Prostate gland (tissue), 2 donors: Measurements from ENCODE around the gene VPS37D. TPM values are rescaled to one million over a fixed set of nuclear protein-coding genes. Genes with fewer than 3 reads are reported as not detected.
"Not testable (repeated sequence)": the region's sequence is repeated elsewhere in the genome, so short reads cannot be mapped to it uniquely, and the experiment has no call there.

Source experiments
- DNase-seq: peaks from one replicate; pipeline ENCODE4 v3.0.0-alpha.2; 2019; ENCODE audit warnings: low spot score
- H3K27ac ChIP-seq, 2 donors: fragments of 200-600 bp; sonication (generic); 2 replicates each; pipeline ENCODE4 v1.5.1; 2017 to 2019
- H3K27me3 ChIP-seq: fragments of 200-600 bp; sonication (generic); replicated peaks from 2 replicates; pipeline ENCODE4 v1.5.1; 2019; ENCODE audit not compliant: insufficient read depth
- H3K36me3 ChIP-seq, 2 donors: fragments of 200-600 bp; sonication (generic); 1 replicate in 1 of 2; 2 replicates in 1 of 2; pipeline versions ENCODE4 v1.5.1 to v1.8.1; 2017 to 2019
- H3K4me1 ChIP-seq: fragments of 200-600 bp; sonication (generic); replicated peaks from 2 replicates; pipeline ENCODE4 v1.5.1; 2019
- H3K4me3 ChIP-seq, 2 donors: fragments of 200-600 bp; sonication (generic); 2 replicates each; pipeline ENCODE4 v1.5.1; 2017 to 2019
- H3K9me3 ChIP-seq: fragments of 200-600 bp; sonication (generic); 2 replicates; pipeline ENCODE4 v1.5.1; 2017
- CTCF ChIP-seq, 4 experiments: fragments of 200-600 bp in 2 of 4; fragments of 450-650 bp in 2 of 4; sonication (generic) in 2 of 4; IDR thresholded peaks; 1 replicate in 3 of 4; 2 replicates in 1 of 4; pipeline ENCODE4 v1.5.1; 2016 to 2019; ENCODE audit warnings: antibody characterized with exemption in 4 of 4, mild to moderate bottlenecking in 2 of 4, moderate library complexity in 2 of 4
- POLR2A ChIP-seq: fragments of 450-650 bp; IDR thresholded peaks from one replicate; pipeline ENCODE4 v1.6.1; 2016; ENCODE audit warnings: antibody characterized with exemption, mild to moderate bottlenecking
- POLR2AphosphoS5 ChIP-seq: sonication (generic); formaldehyde crosslinking; IDR thresholded peaks from one replicate; pipeline ENCODE4 v1.6.1; 2017; ENCODE audit warnings: antibody characterized with exemption
- WGBS: methylation state at CpG from one replicate; pipeline ENCODE4 v1.1.5; 2018; 5-methylcytosine and 5-hydroxymethylcytosine counted together
- intact Hi-C: fragments of 100-400 bp; cut with DNase I; formaldehyde crosslinking; loops from one replicate; pipeline ENCODE4 v1.14.2; 2022
- total RNA-seq, 2 donors: library from RNA; depleted of rRNA; stranded (reverse); fragments of >200 nt; gene quantifications; one replicate each; pipeline ENCODE4 v1.1.0, GENCODE V29; 2016

The VPS37D gene
- total RNA-seq, 2 donors from 2014 or later = 6.0 to 19.5 TPM

GRCh38 chr7:73707045-73707631 lies 39.5 kb downstream of the VPS37D start:
- intact Hi-C loops = no loop called here
- TF ChIP-seq POLR2AphosphoS5 (peak; percentile 49), POLR2A (peak; percentile 26), CTCF (IDR thresholded peaks at IDR 0.05) (no peak)
- WGBS = 50% methylated on average over 15 of the region's 15 CpGs
- Histone ChIP-seq H3K4me3 (no peak overlapping the region), H3K27ac (no peak overlapping the region), H3K36me3 (no peaks in the 10 kb centered on the region), H3K9me3 (no peaks in the 10 kb centered on the region), H3K4me1 (peaks cover 6% of the 10 kb centered on the region), H3K27me3 (no peaks in the 10 kb centered on the region)
- DNase-seq = peak; percentile 73

GRCh38 chr7:73708961-73709549 lies 41.4 kb downstream of the VPS37D start:
- 95% methylated on average over 14 of the region's 16 CpGs for WGBS
- no peaks in the 10 kb centered on the region for H3K27me3 ChIP-seq
- H3K36me3 ChIP-seq = no peaks in the 10 kb centered on the region
- H3K4me3 ChIP-seq = no peak overlapping the region
- no peaks in the 10 kb centered on the region for H3K9me3 ChIP-seq
- TF ChIP-seq POLR2A (no peak), POLR2AphosphoS5 (no peak), CTCF (IDR thresholded peaks at IDR 0.05) (no peak)
- H3K27ac ChIP-seq = no peak overlapping the region
- no peak for DNase-seq
- H3K4me1 ChIP-seq = peaks cover 6% of the 10 kb centered on the region
- intact Hi-C loops = no loop called here

GRCh38 chr7:73712773-73713172 lies 45.1 kb downstream of the VPS37D start:
- DNase-seq = no peak
- TF ChIP-seq CTCF (IDR thresholded peaks at IDR 0.05) (no peak), POLR2A (no peak), POLR2AphosphoS5 (no peak)
- no peak overlapping the region for H3K27ac ChIP-seq
- H3K27me3 ChIP-seq = no peaks in the 10 kb centered on the region
- H3K9me3 ChIP-seq = no peaks in the 10 kb centered on the region
- H3K36me3 ChIP-seq = no peaks in the 10 kb centered on the region
- H3K4me3 ChIP-seq = no peak overlapping the region
- no peaks in the 10 kb centered on the region for H3K4me1 ChIP-seq
- intact Hi-C loops = no loop called here
- 96% methylated on average over 1 of the region's 1 CpG for WGBS

GRCh38 chr7:73713319-73713718 lies 45.7 kb downstream of the VPS37D start:
- H3K4me1 ChIP-seq, H3K9me3 ChIP-seq, H3K4me3 ChIP-seq, H3K27ac ChIP-seq, intact Hi-C loops, H3K27me3 ChIP-seq, H3K36me3 ChIP-seq, DNase-seq: not testable (repeated sequence)
- WGBS = 90% methylated on average over 6 of the region's 6 CpGs

GRCh38 chr7:73715648-73716317 lies 48.2 kb downstream of the VPS37D start:
- H3K4me1 ChIP-seq = peaks cover 3% of the 10 kb centered on the region
- TF ChIP-seq POLR2AphosphoS5 (peak; percentile 22), CTCF (IDR thresholded peaks at IDR 0.05) (peak in 1 of 4 experiments; percentile 24), POLR2A (peak; percentile 22)
- H3K27me3 ChIP-seq = no peaks in the 10 kb centered on the region
- H3K9me3 ChIP-seq = no peaks in the 10 kb centered on the region
- H3K4me3 ChIP-seq = no peak overlapping the region
- H3K36me3 ChIP-seq = no peaks in the 10 kb centered on the region
- no peak overlapping the region for H3K27ac ChIP-seq
- 43% methylated on average over 16 of the region's 16 CpGs for whole genome bisulfite sequencing
- no peak for DNase-seq
- intact Hi-C loops = no loop called here
